ENCODE measurements around the gene NEK1.
"Not testable (repeated sequence)": the region's sequence is repeated elsewhere in the genome, so short reads cannot be mapped to it uniquely, and the experiment has no call there.

NEK1 gene

GRCh38 chr4:169567916-169568315, 44.5 kb downstream of the NEK1 start:
- Mint-ChIP-seq H3K4me3 (no peak overlapping the region), H3K36me3 (ENCODE audit: insufficient read depth) (peaks cover 7% of the 10 kb centered on the region), H3K4me1 (ENCODE audit: low read depth in 2 of 2) (peaks cover 3% of the 10 kb centered on the region in 2 donors), H3K27ac (no peak overlapping the region), H3K9me3 (no peaks in the 10 kb centered on the region), H3K27me3 (no peaks in the 10 kb centered on the region)
- DNase-seq (no peak), ATAC-seq (replicated peaks) (no peak)

GRCh38 chr4:169566021-169566818, 46.2 kb downstream of the NEK1 start:
- no peak overlapping the region for H3K4me3 Mint-ChIP-seq
- H3K4me1 Mint-ChIP-seq (ENCODE audit: low read depth in 2 of 2) = peaks cover 3% of the 10 kb centered on the region in 2 donors
- peaks cover 10% of the 10 kb centered on the region for H3K36me3 Mint-ChIP-seq (ENCODE audit: insufficient read depth)
- H3K27ac Mint-ChIP-seq = no peak overlapping the region
- DNase-seq = peak; percentile 5 to 12 (median 8)
- no peaks in the 10 kb centered on the region for H3K27me3 Mint-ChIP-seq
- no peak for ATAC-seq (replicated peaks)
- H3K9me3 Mint-ChIP-seq = no peaks in the 10 kb centered on the region

GRCh38 chr4:169565606-169566005, 46.8 kb downstream of the NEK1 start:
- Mint-ChIP-seq H3K9me3 (no peaks in the 10 kb centered on the region), H3K27me3 (no peaks in the 10 kb centered on the region), H3K27ac (no peak overlapping the region), H3K4me1 (ENCODE audit: low read depth in 2 of 2) (peaks cover 3% of the 10 kb centered on the region in 2 donors), H3K36me3 (ENCODE audit: insufficient read depth) (peaks cover 14% of the 10 kb centered on the region), H3K4me3 (no peak overlapping the region)
- no peak for ATAC-seq (replicated peaks)
- DNase-seq = no peak

- no peak for DNase-seq
- Mint-ChIP-seq H3K36me3 (ENCODE audit: insufficient read depth) (peaks cover 32% of the 10 kb centered on the region), H3K27ac (peak overlapping the region in 1 of 2 donors; percentile 14), H3K9me3 (no peaks in the 10 kb centered on the region), H3K4me1 (ENCODE audit: low read depth in 2 of 2) (no peaks in the 10 kb centered on the region), H3K27me3 (no peaks in the 10 kb centered on the region), H3K4me3 (no peak overlapping the region)
- ATAC-seq (replicated peaks) = no peak
Observed at GRCh38 chr4:169557061-169557636, 55.2 kb downstream of the NEK1 start.

- DNase-seq; H3K36me3 Mint-ChIP-seq (ENCODE audit: insufficient read depth); H3K27ac Mint-ChIP-seq; H3K27me3 Mint-ChIP-seq; H3K4me3 Mint-ChIP-seq; H3K4me1 Mint-ChIP-seq (ENCODE audit: low read depth in 2 of 2); ATAC-seq (replicated peaks): not testable (repeated sequence)
- peaks cover 16 to 29% of the 10 kb centered on the region in 2 donors for H3K9me3 Mint-ChIP-seq
Observed at GRCh38 chr4:169546548-169546947, 65.8 kb downstream of the NEK1 start.

- Mint-ChIP-seq H3K27me3 (no peaks in the 10 kb centered on the region), H3K9me3 (peaks cover 10 to 15% of the 10 kb centered on the region in 2 donors), H3K4me3 (no peak overlapping the region), H3K36me3 (ENCODE audit: insufficient read depth) (peaks cover 6% of the 10 kb centered on the region), H3K4me1 (ENCODE audit: low read depth in 2 of 2) (no peaks in the 10 kb centered on the region), H3K27ac (no peak overlapping the region)
- no peak for ATAC-seq (replicated peaks)
- DNase-seq = no peak
Observed at GRCh38 chr4:169540774-169541173, 71.6 kb downstream of the NEK1 start.

GRCh38 chr4:169530048-169530447, 82.3 kb downstream of the NEK1 start:
- no peaks in the 10 kb centered on the region for H3K4me1 Mint-ChIP-seq (ENCODE audit: low read depth in 2 of 2)
- H3K27me3 Mint-ChIP-seq = no peaks in the 10 kb centered on the region
- no peak for ATAC-seq (replicated peaks)

GRCh38 chr4:169523796-169524195, 88.6 kb downstream of the NEK1 start:
- Mint-ChIP-seq H3K4me3 (no peak overlapping the region), H3K9me3 (peaks cover 0 to 7% of the 10 kb centered on the region in 2 donors), H3K4me1 (ENCODE audit: low read depth in 2 of 2) (no peaks in the 10 kb centered on the region), H3K27me3 (no peaks in the 10 kb centered on the region), H3K36me3 (ENCODE audit: insufficient read depth) (peaks cover 3% of the 10 kb centered on the region), H3K27ac (no peak overlapping the region)
- ATAC-seq (replicated peaks) (no peak), DNase-seq (no peak)

More at GRCh38 chr4:169530048-169530447, 82.3 kb downstream of the NEK1 start:
- H3K4me3 Mint-ChIP-seq = no peak overlapping the region
- DNase-seq = no peak
- no peaks in the 10 kb centered on the region for H3K9me3 Mint-ChIP-seq
- peaks cover 13% of the 10 kb centered on the region for H3K36me3 Mint-ChIP-seq (ENCODE audit: insufficient read depth)
- no peak overlapping the region for H3K27ac Mint-ChIP-seq

GRCh38 chr4:169510617-169511016, 101.8 kb downstream of the NEK1 start:
- H3K27ac Mint-ChIP-seq = no peak overlapping the region
- no peaks in the 10 kb centered on the region for H3K9me3 Mint-ChIP-seq
- ATAC-seq (replicated peaks) = no peak
- no peaks in the 10 kb centered on the region for H3K27me3 Mint-ChIP-seq
- no peak for DNase-seq
- peaks cover 0 to 9% of the 10 kb centered on the region in 2 donors for H3K4me1 Mint-ChIP-seq (ENCODE audit: low read depth in 2 of 2)
- no peak overlapping the region for H3K4me3 Mint-ChIP-seq
- peaks cover 12% of the 10 kb centered on the region for H3K36me3 Mint-ChIP-seq (ENCODE audit: insufficient read depth)

- Mint-ChIP-seq H3K27ac (no peak overlapping the region), H3K27me3 (no peaks in the 10 kb centered on the region), H3K9me3 (no peaks in the 10 kb centered on the region), H3K4me1 (ENCODE audit: low read depth in 2 of 2) (no peaks in the 10 kb centered on the region), H3K4me3 (no peak overlapping the region), H3K36me3 (ENCODE audit: insufficient read depth) (peaks cover 16% of the 10 kb centered on the region)
- no peak for DNase-seq
- no peak for ATAC-seq (replicated peaks)
Observed at GRCh38 chr4:169506903-169507302, 105.5 kb downstream of the NEK1 start.

- not testable (repeated sequence) for ATAC-seq (replicated peaks); H3K27me3 Mint-ChIP-seq; DNase-seq; H3K27ac Mint-ChIP-seq; H3K36me3 Mint-ChIP-seq (ENCODE audit: insufficient read depth); H3K4me1 Mint-ChIP-seq (ENCODE audit: low read depth in 2 of 2); H3K4me3 Mint-ChIP-seq; H3K9me3 Mint-ChIP-seq
Observed at GRCh38 chr4:169499907-169500306, 112.5 kb downstream of the NEK1 start.

GRCh38 chr4:169494234-169494633, 118.1 kb downstream of the NEK1 start:
- H3K4me3 Mint-ChIP-seq; DNase-seq; H3K27ac Mint-ChIP-seq; H3K9me3 Mint-ChIP-seq; ATAC-seq (replicated peaks); H3K27me3 Mint-ChIP-seq; H3K36me3 Mint-ChIP-seq (ENCODE audit: insufficient read depth): not testable (repeated sequence)
- H3K4me1 Mint-ChIP-seq (ENCODE audit: low read depth in 2 of 2) = peaks cover 7 to 16% of the 10 kb centered on the region in 2 donors

GRCh38 chr4:169493164-169493524, 119.2 kb downstream of the NEK1 start:
- H3K27ac Mint-ChIP-seq = peak overlapping the region in 1 of 2 donors; percentile 60
- H3K9me3 Mint-ChIP-seq = peaks cover 0 to 3% of the 10 kb centered on the region in 2 donors
- H3K4me1 Mint-ChIP-seq (ENCODE audit: low read depth in 2 of 2) = peaks cover 7 to 16% of the 10 kb centered on the region in 2 donors
- DNase-seq (no peak), ATAC-seq (replicated peaks) (no peak)
- H3K4me3 Mint-ChIP-seq = no peak overlapping the region
- no peaks in the 10 kb centered on the region for H3K36me3 Mint-ChIP-seq (ENCODE audit: insufficient read depth)
- no peaks in the 10 kb centered on the region for H3K27me3 Mint-ChIP-seq

Data from effector memory CD8-positive, alpha-beta T cell (primary cell).